ENCODE data around the gene GADD45G. TPM values are rescaled to one million over a fixed set of nuclear protein-coding genes. Genes with fewer than 3 reads are reported as not detected.

The GADD45G gene
- total RNA-seq, 1 experiment from 2014 or later, result 7.7 TPM

DNA sequence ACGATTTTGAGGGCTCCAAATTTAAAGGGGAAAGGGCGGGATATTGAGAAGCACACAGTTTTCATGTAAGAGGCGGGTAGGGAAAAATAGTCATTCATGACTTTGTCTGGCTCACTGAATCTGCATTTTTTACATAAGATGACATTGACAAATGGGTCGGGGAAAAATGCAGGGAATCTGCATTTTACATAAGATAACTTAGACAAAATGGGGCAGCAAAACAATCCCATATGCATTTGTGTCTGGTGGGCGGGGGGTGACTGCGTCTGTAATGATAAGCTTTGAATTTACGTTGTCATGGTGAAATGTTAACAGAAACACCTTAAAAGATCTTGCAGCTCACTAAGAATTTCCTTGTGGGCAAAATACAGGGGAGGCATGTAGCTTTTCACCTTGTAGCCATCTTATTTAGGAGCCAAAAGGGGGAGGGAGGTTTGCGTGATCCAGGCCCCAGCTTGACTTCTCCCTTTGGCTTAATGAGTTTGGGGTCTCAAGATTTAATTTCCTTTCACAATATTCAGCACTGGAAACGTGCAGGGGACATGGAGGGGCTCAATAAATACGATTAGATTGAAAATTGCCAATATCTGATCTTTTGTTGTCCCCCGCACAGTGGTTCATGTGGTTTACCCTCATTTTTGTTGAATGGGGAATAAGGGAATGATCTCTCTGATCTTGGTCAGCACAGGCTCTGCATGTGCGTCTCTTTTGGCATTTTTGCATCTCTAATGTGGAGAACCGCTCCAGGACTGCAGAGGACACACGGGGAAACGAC is 41.1 kb upstream of the GADD45G start:
- Mint-ChIP-seq H3K27ac (no peak overlapping the region; a peak in 1 of 7 replicates), H3K4me1 (peaks cover 10 to 15% of the 10 kb centered on the region in 2 experiments; a peak in 3 of 4 replicates), H3K9me3 (peaks cover 3% of the 10 kb centered on the region in 2 experiments; a peak in 2 of 5 replicates), H3K4me3 (no peak overlapping the region), H3K36me3 (ENCODE audit: insufficient read depth in 1 of 3, low read depth in 3 of 3) (peaks cover 0 to 4% (median 2%) of the 10 kb centered on the region in 3 experiments; a peak in 4 of 7 replicates), H3K27me3 (ENCODE audit: low read depth) (peaks cover 6% of the 10 kb centered on the region)
- TF ChIP-seq, protein P1, sequence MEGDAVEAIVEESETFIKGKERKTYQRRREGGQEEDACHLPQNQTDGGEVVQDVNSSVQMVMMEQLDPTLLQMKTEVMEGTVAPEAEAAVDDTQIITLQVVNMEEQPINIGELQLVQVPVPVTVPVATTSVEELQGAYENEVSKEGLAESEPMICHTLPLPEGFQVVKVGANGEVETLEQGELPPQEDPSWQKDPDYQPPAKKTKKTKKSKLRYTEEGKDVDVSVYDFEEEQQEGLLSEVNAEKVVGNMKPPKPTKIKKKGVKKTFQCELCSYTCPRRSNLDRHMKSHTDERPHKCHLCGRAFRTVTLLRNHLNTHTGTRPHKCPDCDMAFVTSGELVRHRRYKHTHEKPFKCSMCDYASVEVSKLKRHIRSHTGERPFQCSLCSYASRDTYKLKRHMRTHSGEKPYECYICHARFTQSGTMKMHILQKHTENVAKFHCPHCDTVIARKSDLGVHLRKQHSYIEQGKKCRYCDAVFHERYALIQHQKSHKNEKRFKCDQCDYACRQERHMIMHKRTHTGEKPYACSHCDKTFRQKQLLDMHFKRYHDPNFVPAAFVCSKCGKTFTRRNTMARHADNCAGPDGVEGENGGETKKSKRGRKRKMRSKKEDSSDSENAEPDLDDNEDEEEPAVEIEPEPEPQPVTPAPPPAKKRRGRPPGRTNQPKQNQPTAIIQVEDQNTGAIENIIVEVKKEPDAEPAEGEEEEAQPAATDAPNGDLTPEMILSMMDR (conservative IDR thresholded peaks at IDR 0.05), result no peak
- Histone ChIP-seq H3K4me2 (ENCODE audit: insufficient read depth, insufficient read length, low read length) (no peak overlapping the region), H3K56ac (ENCODE audit: insufficient read length, low read depth, low read length) (no peak overlapping the region), H3K27me3 (ENCODE audit: insufficient read depth, low read length) (no peaks in the 10 kb centered on the region), H2BK12ac (ENCODE audit: insufficient read length, low read depth, low read length) (no peak overlapping the region), H3K4ac (ENCODE audit: low read depth, low read length) (no peak overlapping the region), H3K23ac (ENCODE audit: insufficient read length, low read depth, low read length) (no peak overlapping the region), H3K9me3 (ENCODE audit: control insufficient read depth, low read depth, low read length) (no peaks in the 10 kb centered on the region), H3K79me2 (ENCODE audit: insufficient read depth, low read length) (no peaks in the 10 kb centered on the region), H3K9ac (ENCODE audit: extremely low read depth, insufficient read length, low read length) (no peak overlapping the region), H2BK120ac (ENCODE audit: low read depth, low read length, poor library complexity, severe bottlenecking) (no peak overlapping the region), H2BK5ac (ENCODE audit: insufficient read length, low read length) (no peak overlapping the region), H4K5ac (ENCODE audit: insufficient read length, low read depth, low read length) (no peak overlapping the region), H2BK20ac (ENCODE audit: low read depth, low read length, poor library complexity, severe bottlenecking) (no peak overlapping the region), H3K79me1 (ENCODE audit: insufficient read depth, low read depth, low read length, poor library complexity, severe bottlenecking) (no peaks in the 10 kb centered on the region), H3K23me2 (ENCODE audit: insufficient read length, low read depth, low read length, poor library complexity, severe bottlenecking) (no peaks in the 10 kb centered on the region), H3K18ac (ENCODE audit: insufficient read length, low read depth, low read length) (no peak overlapping the region), H3T11ph (ENCODE audit: low read length) (no peak overlapping the region), H3K4me1 (ENCODE audit: insufficient read depth, low read length) (no peaks in the 10 kb centered on the region), H3K14ac (ENCODE audit: insufficient read depth, low read length) (no peak overlapping the region), H4K91ac (ENCODE audit: insufficient read length, low read depth, low read length) (no peak overlapping the region), H2BK15ac (ENCODE audit: low read depth, low read length) (no peak overlapping the region), H3K27ac (ENCODE audit: insufficient read length, low read depth, low read length) (no peak overlapping the region), H2AFZ (ENCODE audit: low read length) (no peak overlapping the region), H4K20me1 (ENCODE audit: control insufficient read depth, insufficient read depth, insufficient read length) (no peaks in the 10 kb centered on the region), H2AK5ac (ENCODE audit: insufficient read length, low read length) (no peak overlapping the region), H4K8ac (replicated peaks; ENCODE audit: insufficient read length, low read depth, low read length) (no peak overlapping the region)
- WGBS (ENCODE audit: extremely low coverage, insufficient read length, low lambda C conversion rate), result no CpG with 5 or more reads among the region's 15 CpGs
- no peak for DNase-seq
